ENCODE data around the gene ABLIM3. TPM values are rescaled to one million over a fixed set of nuclear protein-coding genes. Genes with fewer than 3 reads are reported as not detected.

The ABLIM3 gene
- total and polyA plus RNA-seq, 2 of the 8 experiments (the other 6 are each of a cell fraction or from before 2014, with no cell fraction given), result 0.36 to 0.56 TPM

DNA sequence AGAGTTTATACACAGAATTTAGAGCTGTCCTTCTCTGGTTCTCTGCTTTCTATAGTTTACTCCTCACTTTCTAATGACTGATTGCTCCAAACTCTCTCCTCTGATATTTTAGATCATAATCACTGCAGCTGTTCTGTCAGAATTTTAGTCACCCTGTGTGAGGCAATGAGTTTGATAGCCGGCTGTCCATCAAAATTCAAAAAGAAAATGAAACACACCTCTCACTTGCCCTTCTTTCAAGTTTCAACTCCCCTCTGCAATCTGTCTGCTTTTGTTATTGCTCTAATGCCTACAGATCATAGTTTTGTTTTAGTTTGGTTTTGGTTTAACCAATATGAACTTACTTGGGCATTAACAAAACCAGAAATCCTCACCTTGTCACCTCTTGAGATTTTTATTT lies 23.3 kb upstream of the ABLIM3 start:
- H2BK15ac ChIP-seq (ENCODE audit: low read length), result no peak overlapping the region
- FAIRE-seq (no peak), DNase-seq (ENCODE audit: low read depth in 1 of 2, low spot score in 2 of 2) (no peak)
- H2AFZ ChIP-seq (ENCODE audit: low read length), result no peak overlapping the region
- no peak overlapping the region for H2AK5ac ChIP-seq (ENCODE audit: low read depth, low read length)
- no peaks in the 10 kb centered on the region for H3K23me2 ChIP-seq (ENCODE audit: low read depth, low read length)
- H3K79me2 ChIP-seq (ENCODE audit: control insufficient read depth in 1 of 2, insufficient read depth in 2 of 2, low read length in 2 of 2), result no peaks in the 10 kb centered on the region
- no peak overlapping the region for H4K91ac ChIP-seq (replicated peaks; ENCODE audit: insufficient read length, low read length)
- no peaks in the 10 kb centered on the region for H3K79me1 ChIP-seq (ENCODE audit: low read depth, low read length)
- H3K18ac ChIP-seq (ENCODE audit: extremely low read depth, low read length), result no peak overlapping the region
- no peak overlapping the region for H4K5ac ChIP-seq (ENCODE audit: insufficient read length, low read depth, low read length)
- H3K9ac ChIP-seq (replicated peaks in 1 of 4; ENCODE audit: extremely low read depth in 1 of 4, low read depth in 3 of 4, low read length in 3 of 4), result no peak overlapping the region
- H2BK5ac ChIP-seq (ENCODE audit: low read depth, low read length), result no peak overlapping the region
- H2BK120ac ChIP-seq (replicated peaks; ENCODE audit: low read depth, low read length), result no peak overlapping the region
- no peak overlapping the region for H3K23ac ChIP-seq (ENCODE audit: insufficient read length)
- CTCF ChIA-PET (ENCODE audit: partially characterized antibody), result interaction anchor here (0.9 to 10.3 kb wide), 4 partner anchors 82 to 387 kb away, joined by 3 to 121 read pairs (median 4); no protein-coding TSS in a partner anchor
- no peak overlapping the region for H3K4me3 ChIP-seq (ENCODE audit: extremely low read depth in 1 of 4, insufficient read depth in 2 of 4, low read depth in 3 of 4, low read length in 4 of 4)
- H4K8ac ChIP-seq (ENCODE audit: extremely low read depth, insufficient read depth, low read length), result no peak overlapping the region
- H3K4me1 ChIP-seq (replicated peaks in 1 of 4; ENCODE audit: control insufficient read depth in 3 of 4, insufficient read depth in 4 of 4, low read length in 3 of 4), result no peaks in the 10 kb centered on the region
- POLR2A ChIA-PET (ENCODE audit: partially characterized antibody), result interaction anchor here (0.6 kb wide), 1 partner anchor 35 kb away, joined by 3 read pairs; no protein-coding TSS in a partner anchor
- H2BK20ac ChIP-seq (ENCODE audit: low read length), result no peak overlapping the region
- H3K4ac ChIP-seq (replicated peaks; ENCODE audit: insufficient read length, low read depth, low read length), result no peak overlapping the region
- 82% methylated on average over 1 of the region's 1 CpG; no CpG with 5 or more reads in 1 of the 2 experiments for WGBS, 2 experiments (ENCODE audit: extremely low coverage in 1 of 2, insufficient coverage in 1 of 2, insufficient read length in 1 of 2, insufficient replicate concordance in 2 of 2, low coverage in 1 of 2, low lambda C conversion rate in 2 of 2, missing lambda C conversion rate in 1 of 2)
- H3K4me2 ChIP-seq (ENCODE audit: insufficient read depth in 1 of 2, low read depth in 2 of 2, low read length in 2 of 2), result no peak overlapping the region
- no peak overlapping the region for H2BK12ac ChIP-seq (ENCODE audit: low read depth, low read length)
- no peak overlapping the region for H3K14ac ChIP-seq (ENCODE audit: insufficient read length)
- no peak overlapping the region for H3K56ac ChIP-seq (replicated peaks; ENCODE audit: insufficient read length, low read depth, low read length)
- H3K36me3 ChIP-seq (ENCODE audit: control insufficient read depth in 2 of 4, insufficient read depth in 4 of 4, low read length in 3 of 4), result no peaks in the 10 kb centered on the region
- no peaks in the 10 kb centered on the region for H3K27me3 ChIP-seq (replicated peaks in 1 of 4; ENCODE audit: control insufficient read depth in 3 of 4, extremely low read depth in 1 of 4, insufficient read depth in 3 of 4, low read length in 3 of 4)
- no peak overlapping the region for H3K27ac ChIP-seq (ENCODE audit: low read depth, low read length)
- no peaks in the 10 kb centered on the region for H4K20me1 ChIP-seq (replicated peaks in 1 of 2; ENCODE audit: control insufficient read depth in 1 of 2, insufficient read depth in 2 of 2, low read length in 2 of 2)
- H3K9me3 ChIP-seq (ENCODE audit: insufficient read depth in 2 of 2, low read depth in 1 of 2, low read length in 1 of 2), result 0 out of 4 replicates have a peak, but pooled peaks cover under 1 to 2% of the 10 kb centered on the region in 2 experiments
- TF ChIP-seq SP2 (IDR thresholded peaks at IDR 0.05; ENCODE audit: low read length), result no peak
- TF ChIP-seq CBX5 (IDR thresholded peaks at IDR 0.05; ENCODE audit: low read depth, low read length), result no peak
